GM23338 (cell line): ENCODE measurements around the gene SLC16A7. TPM values are rescaled to one million over a fixed set of nuclear protein-coding genes. Genes with fewer than 3 reads are reported as not detected.

ENCODE experiments used
- ATAC-seq: fragments of 200-7000 bp; cut with Tn5 transposase; 3 replicates; pipeline ENCODE4 v1.9.1; 2020
- DNase-seq: peaks from one replicate; pipeline ENCODE4 v3.0.0-alpha.2; 2015; ENCODE audit warnings: low spot score
- H2AFZ ChIP-seq: fragments of 200-600 bp; sonication (generic); 2 replicates; pipeline ENCODE4 v1.8.0; 2016; ENCODE audit warnings: antibody characterized with exemption, mild to moderate bottlenecking, moderate library complexity
- H3F3A ChIP-seq: fragments of 200-600 bp; sonication (generic); replicated peaks from 2 replicates; pipeline ENCODE4 v1.8.0; 2017; ENCODE audit warnings: antibody characterized with exemption, mixed run types, low read depth
- H3K27ac ChIP-seq: fragments of 200-600 bp; sonication (generic); 2 replicates; pipeline ENCODE4 v1.6.1; 2016; ENCODE audit warnings: low read depth
- H3K27me3 ChIP-seq: fragments of 200-600 bp; sonication (generic); 2 replicates; pipeline ENCODE4 v1.8.0; 2016; ENCODE audit warnings: mild to moderate bottlenecking, mixed run types, moderate library complexity; ENCODE audit not compliant: insufficient read depth
- H3K36me3 ChIP-seq: fragments of 200-600 bp; sonication (generic); 2 replicates; pipeline ENCODE4 v1.8.0; 2016; ENCODE audit warnings: mild to moderate bottlenecking; ENCODE audit not compliant: insufficient read depth
- H3K4me1 ChIP-seq: fragments of 200-600 bp; sonication (generic); 2 replicates; pipeline ENCODE4 v1.8.0; 2016; ENCODE audit warnings: mild to moderate bottlenecking, moderate library complexity; ENCODE audit not compliant: insufficient read depth
- H3K4me2 ChIP-seq: fragments of 200-600 bp; sonication (generic); 2 replicates; pipeline ENCODE4 v1.7.1; 2017; ENCODE audit warnings: mixed run types
- H3K4me3 ChIP-seq: fragments of 200-600 bp; sonication (generic); 2 replicates; pipeline ENCODE4 v1.6.1; 2016; ENCODE audit warnings: mixed run types
- H3K79me2 ChIP-seq: fragments of 200-600 bp; sonication (generic); replicated peaks from 2 replicates; pipeline ENCODE4 v1.8.0; 2017; ENCODE audit warnings: mild to moderate bottlenecking; ENCODE audit not compliant: insufficient read depth
- H3K9me2 ChIP-seq: fragments of 200-600 bp; sonication (generic); 2 replicates; pipeline ENCODE4 v1.8.0; 2017; ENCODE audit not compliant: insufficient read depth
- H4K20me1 ChIP-seq: fragments of 200-600 bp; sonication (generic); replicated peaks from 2 replicates; pipeline ENCODE4 v1.8.0; 2017; ENCODE audit warnings: mild to moderate bottlenecking; ENCODE audit not compliant: insufficient read depth
- H3K27ac Mint-ChIP-seq: 2 replicates; pipeline ENCODE4 v1.8.0; 2020; ENCODE audit warnings: inconsistent platforms, mild to moderate bottlenecking, moderate library complexity, mixed read lengths
- H3K27me3 Mint-ChIP-seq: 3 replicates; pipeline ENCODE4 v1.8.0; 2022; ENCODE audit warnings: low read depth, mild to moderate bottlenecking, moderate library complexity, mixed read lengths, inconsistent platforms; ENCODE audit not compliant: insufficient read depth, poor library complexity
- H3K36me3 Mint-ChIP-seq: 3 replicates; pipeline ENCODE4 v1.8.0; 2021; ENCODE audit warnings: low read depth, mild to moderate bottlenecking, inconsistent platforms, moderate library complexity, mixed read lengths
- H3K4me1 Mint-ChIP-seq: 3 replicates; pipeline ENCODE4 v1.8.0; 2020; ENCODE audit warnings: mild to moderate bottlenecking, inconsistent platforms, mixed read lengths
- H3K4me3 Mint-ChIP-seq: 3 replicates; pipeline ENCODE4 v1.8.0; 2021; ENCODE audit warnings: moderate library complexity, mild to moderate bottlenecking, inconsistent platforms, mixed read lengths
- H3K9me3 Mint-ChIP-seq: 3 replicates; pipeline ENCODE4 v1.8.0; 2020; ENCODE audit warnings: moderate library complexity, mild to moderate bottlenecking, inconsistent platforms, mixed read lengths
- CREB1 ChIP-seq: fragments of 250-450 bp; sonication (Bioruptor Pico); IDR thresholded peaks from 2 replicates; pipeline ENCODE4 v1.5.0; 2020; ENCODE audit warnings: low read depth, mild to moderate bottlenecking, moderate library complexity
- EZH2phosphoT487 ChIP-seq: fragments of 200-600 bp; sonication (generic); IDR thresholded peaks from one replicate; pipeline ENCODE4 v1.8.1; 2018; ENCODE audit warnings: antibody characterized with exemption; ENCODE audit not compliant: unreplicated experiment
- JUNB ChIP-seq: IDR thresholded peaks from one replicate; pipeline ENCODE4 v1.6.1; 2016; ENCODE audit warnings: antibody characterized with exemption; ENCODE audit not compliant: unreplicated experiment
- POLR2AphosphoS5 ChIP-seq: IDR thresholded peaks from 2 replicates; pipeline ENCODE4 v1.6.1; 2016; ENCODE audit warnings: antibody characterized with exemption, low read depth
- REST ChIP-seq: IDR thresholded peaks from one replicate; pipeline ENCODE4 v1.6.1; 2018; ENCODE audit warnings: antibody characterized with exemption; ENCODE audit not compliant: unreplicated experiment
- STAT1 ChIP-seq: IDR thresholded peaks from one replicate; pipeline ENCODE4 v1.6.1; 2016; ENCODE audit warnings: antibody characterized with exemption; ENCODE audit not compliant: unreplicated experiment
- ZNF114 ChIP-seq: fragments of 250-450 bp; sonication (Bioruptor Pico); IDR thresholded peaks from 2 replicates; pipeline ENCODE4 v1.5.0; 2020; ENCODE audit warnings: mild to moderate bottlenecking, moderate library complexity
- ZNF331 ChIP-seq: fragments of 250-450 bp; sonication (Bioruptor Pico); IDR thresholded peaks from 2 replicates; pipeline ENCODE4 v1.5.0; 2020; ENCODE audit warnings: low read depth, mild to moderate bottlenecking, moderate library complexity
- polyA plus RNA-seq: library from polyadenylated mRNA; unstranded; fragments of >200 nt; fragmentation: Nextera tagmentation; extraction: Ambion mirVana; gene quantifications from 2 replicates; pipeline ENCODE4 v1.2.1, GENCODE V29; 2016
- total RNA-seq: library from RNA; depleted of rRNA; stranded (reverse); fragments of >200 nt; shearing (Covaris generic); gene quantifications from 2 replicates; pipeline ENCODE4 v1.2.3, GENCODE V29; 2014
- TF ChIP-seq, protein P1 (sequence below), 2 experiments: fragments of 200-600 bp in 1 of 2; sonication (generic) in 1 of 2; conservative IDR thresholded peaks; 2 replicates each; pipeline versions ENCODE4 v1.5.1 to v1.6.1; 2016 to 2017; ENCODE audit warnings: antibody characterized with exemption in 2 of 2, low read depth in 2 of 2, mild to moderate bottlenecking in 2 of 2, moderate library complexity in 1 of 2
- TF ChIP-seq, protein P2 (sequence below): IDR thresholded peaks from 2 replicates; pipeline ENCODE4 v1.6.1; 2016; ENCODE audit warnings: antibody characterized with exemption

SLC16A7 gene
- total and polyA plus RNA-seq, 2 experiments from 2014 or later: 2.8 to 4.3 TPM

DNA sequence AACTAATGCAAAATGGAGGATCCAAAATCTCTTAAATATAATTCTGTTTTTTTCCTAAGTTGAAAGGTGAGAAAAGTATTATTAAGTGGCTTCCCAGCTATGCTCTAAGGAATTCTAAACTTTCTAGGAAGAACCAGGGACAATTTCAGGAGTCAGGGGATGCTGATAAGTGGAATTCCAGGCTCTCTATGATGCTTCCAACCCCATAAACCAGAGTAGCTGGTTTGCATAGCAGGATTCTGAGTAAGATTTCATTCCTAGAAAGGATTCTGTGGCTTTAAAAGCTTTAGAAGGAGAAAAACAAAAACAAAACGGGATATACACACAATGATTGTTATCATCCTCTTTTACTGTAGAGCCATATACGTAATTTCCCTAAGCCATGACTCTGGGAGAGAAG, 93.9 kb downstream of the SLC16A7 start (continued):
- TF ChIP-seq, protein P1, sequence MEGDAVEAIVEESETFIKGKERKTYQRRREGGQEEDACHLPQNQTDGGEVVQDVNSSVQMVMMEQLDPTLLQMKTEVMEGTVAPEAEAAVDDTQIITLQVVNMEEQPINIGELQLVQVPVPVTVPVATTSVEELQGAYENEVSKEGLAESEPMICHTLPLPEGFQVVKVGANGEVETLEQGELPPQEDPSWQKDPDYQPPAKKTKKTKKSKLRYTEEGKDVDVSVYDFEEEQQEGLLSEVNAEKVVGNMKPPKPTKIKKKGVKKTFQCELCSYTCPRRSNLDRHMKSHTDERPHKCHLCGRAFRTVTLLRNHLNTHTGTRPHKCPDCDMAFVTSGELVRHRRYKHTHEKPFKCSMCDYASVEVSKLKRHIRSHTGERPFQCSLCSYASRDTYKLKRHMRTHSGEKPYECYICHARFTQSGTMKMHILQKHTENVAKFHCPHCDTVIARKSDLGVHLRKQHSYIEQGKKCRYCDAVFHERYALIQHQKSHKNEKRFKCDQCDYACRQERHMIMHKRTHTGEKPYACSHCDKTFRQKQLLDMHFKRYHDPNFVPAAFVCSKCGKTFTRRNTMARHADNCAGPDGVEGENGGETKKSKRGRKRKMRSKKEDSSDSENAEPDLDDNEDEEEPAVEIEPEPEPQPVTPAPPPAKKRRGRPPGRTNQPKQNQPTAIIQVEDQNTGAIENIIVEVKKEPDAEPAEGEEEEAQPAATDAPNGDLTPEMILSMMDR (conservative IDR thresholded peaks at IDR 0.05; ENCODE audit: low read depth in 2 of 2): no peak
- TF ChIP-seq EZH2phosphoT487 (no peak), REST (no peak), JUNB (no peak), POLR2AphosphoS5 (no peak), ZNF331 (CRISPR knock-in tag) (no peak)
- TF ChIP-seq, protein P2, sequence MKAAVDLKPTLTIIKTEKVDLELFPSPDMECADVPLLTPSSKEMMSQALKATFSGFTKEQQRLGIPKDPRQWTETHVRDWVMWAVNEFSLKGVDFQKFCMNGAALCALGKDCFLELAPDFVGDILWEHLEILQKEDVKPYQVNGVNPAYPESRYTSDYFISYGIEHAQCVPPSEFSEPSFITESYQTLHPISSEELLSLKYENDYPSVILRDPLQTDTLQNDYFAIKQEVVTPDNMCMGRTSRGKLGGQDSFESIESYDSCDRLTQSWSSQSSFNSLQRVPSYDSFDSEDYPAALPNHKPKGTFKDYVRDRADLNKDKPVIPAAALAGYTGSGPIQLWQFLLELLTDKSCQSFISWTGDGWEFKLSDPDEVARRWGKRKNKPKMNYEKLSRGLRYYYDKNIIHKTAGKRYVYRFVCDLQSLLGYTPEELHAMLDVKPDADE: no peak

DNA sequence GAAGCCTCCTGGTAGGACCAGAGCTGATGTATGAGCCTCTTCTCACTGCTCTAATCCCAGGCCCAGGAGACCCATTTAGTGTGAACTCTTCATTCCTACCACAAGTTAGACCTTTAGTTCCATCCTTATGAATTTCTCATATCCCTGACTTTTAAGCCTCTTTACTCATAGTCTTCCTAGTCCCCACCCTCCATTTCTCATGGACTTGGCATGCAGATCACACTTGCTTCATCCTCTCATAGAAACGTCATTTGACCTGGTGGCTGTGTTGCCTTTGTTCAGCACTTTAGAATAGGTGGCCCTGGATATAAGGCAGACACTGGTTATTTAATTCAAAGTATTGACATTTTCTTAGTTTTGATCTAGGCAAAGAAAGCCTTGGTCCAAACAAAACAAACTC, 99.5 kb downstream of the SLC16A7 start:
- Histone ChIP-seq H3K4me1 (no peaks in the 10 kb centered on the region), H3K9me2 (no peaks in the 10 kb centered on the region), H3K27me3 (no peaks in the 10 kb centered on the region), H3K27ac (no peak overlapping the region), H3K4me3 (no peak overlapping the region), H2AFZ (no peak overlapping the region), H3K36me3 (no peaks in the 10 kb centered on the region), H4K20me1 (no peaks in the 10 kb centered on the region), H3K4me2 (no peak overlapping the region), H3F3A (no peaks in the 10 kb centered on the region), H3K79me2 (no peaks in the 10 kb centered on the region)
- Mint-ChIP-seq H3K4me1 (no peaks in the 10 kb centered on the region), H3K27me3 (no peaks in the 10 kb centered on the region), H3K9me3 (0 out of 3 replicates have a peak, but pooled peaks cover 5% of the 10 kb centered on the region), H3K27ac (no peak overlapping the region), H3K36me3 (no peaks in the 10 kb centered on the region), H3K4me3 (no peak overlapping the region)
- ATAC-seq: no peak
- no peak for DNase-seq
- TF ChIP-seq ZNF114: no peak
- TF ChIP-seq, protein P1 (conservative IDR thresholded peaks at IDR 0.05; ENCODE audit: low read depth in 2 of 2): no peak
- no peak for TF ChIP-seq ZNF331 (CRISPR knock-in tag)
- TF ChIP-seq STAT1: no peak
- no peak for TF ChIP-seq POLR2AphosphoS5
- TF ChIP-seq REST: no peak
- no peak for TF ChIP-seq CREB1 (CRISPR knock-in tag)
- TF ChIP-seq EZH2phosphoT487: no peak
- TF ChIP-seq, protein P2: no peak
